Measurements from ENCODE around the gene OR51V1.

OR51V1 gene

DNA sequence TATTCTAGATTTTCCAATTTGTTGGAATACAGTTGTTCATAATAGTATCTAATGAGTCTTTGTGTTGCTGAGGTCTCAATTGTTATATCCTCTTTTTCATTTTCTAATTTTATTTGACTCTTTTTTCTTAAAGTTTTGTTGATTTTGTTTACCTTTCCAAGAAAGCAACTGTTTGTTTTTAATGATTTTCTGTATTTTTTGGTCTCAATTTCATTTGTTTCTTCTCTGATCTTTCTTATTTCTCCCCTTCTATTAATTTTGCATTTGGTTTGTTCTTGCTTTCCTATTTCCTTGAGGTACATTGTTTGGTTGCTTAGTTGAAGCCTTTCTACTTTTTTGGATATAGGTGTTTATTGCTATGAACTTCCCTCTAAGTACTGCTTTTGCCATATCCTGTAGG is 40.7 kb downstream of the OR51V1 start:
- Histone ChIP-seq H3K4me3 (ENCODE audit: low read depth, low read length, poor library complexity, severe bottlenecking) (no peak overlapping the region), H3K36me3 (ENCODE audit: insufficient read depth, low read length) (no peaks in the 10 kb centered on the region), H2AFZ (ENCODE audit: low read length) (no peak overlapping the region), H3K4me2 (ENCODE audit: low read length) (no peak overlapping the region), H3F3A (ENCODE audit: insufficient read depth, low read length) (no peaks in the 10 kb centered on the region), H3K9me2 (ENCODE audit: low read depth, low read length) (no peaks in the 10 kb centered on the region), H3K27me3 (ENCODE audit: insufficient read depth, low read length) (no peaks in the 10 kb centered on the region), H3K9me3 (ENCODE audit: low read length) (no peaks in the 10 kb centered on the region), H3K9ac (ENCODE audit: low read length) (no peak overlapping the region), H3K79me2 (ENCODE audit: insufficient read depth, low read length) (no peaks in the 10 kb centered on the region), H3K27ac (ENCODE audit: low read depth, low read length, poor library complexity, severe bottlenecking) (no peak overlapping the region), H4K20me1 (ENCODE audit: insufficient read depth, low read length) (no peaks in the 10 kb centered on the region), H3K4me1 (ENCODE audit: insufficient read depth, low read length, severe bottlenecking) (no peaks in the 10 kb centered on the region)
- TF ChIP-seq EZH2 (IDR thresholded peaks at IDR 0.05; ENCODE audit: borderline replicate concordance, low read length) = no peak
- TF ChIP-seq CTCF (IDR thresholded peaks at IDR 0.05; ENCODE audit: low read length) = no peak

DNA sequence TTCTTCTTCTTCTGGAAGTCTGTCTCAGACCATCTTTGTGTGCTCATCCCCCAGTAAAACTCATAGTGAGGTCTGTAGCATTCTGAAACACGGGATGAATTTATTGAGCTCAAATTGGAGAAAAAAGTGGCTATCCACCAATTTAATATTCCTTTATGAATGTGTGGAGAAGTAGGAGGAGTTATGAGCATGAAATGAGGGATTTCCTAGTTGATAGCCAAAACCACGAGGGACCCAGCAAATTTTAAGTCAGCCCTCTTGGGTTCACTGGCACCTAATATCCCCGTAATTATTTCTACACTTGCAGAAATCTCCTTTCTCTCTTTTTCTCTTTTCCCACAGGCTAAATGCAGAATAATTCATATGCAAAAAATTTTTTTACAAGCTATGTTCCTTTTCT is 45.8 kb downstream of the OR51V1 start, which contains the start of gene OR52A1:
TSS of gene OR52A1 (minus strand) at position 101 of the 400 bp plus-strand sequence. CDS start 2,388 bp downstream, outside the sequence.
- Histone ChIP-seq H3K79me2 (ENCODE audit: insufficient read depth, low read length) (no peaks in the 10 kb centered on the region), H3K9me2 (ENCODE audit: low read depth, low read length) (no peaks in the 10 kb centered on the region), H3F3A (ENCODE audit: insufficient read depth, low read length) (no peaks in the 10 kb centered on the region), H3K27me3 (ENCODE audit: insufficient read depth, low read length) (no peaks in the 10 kb centered on the region), H3K9me3 (ENCODE audit: low read length) (no peaks in the 10 kb centered on the region), H3K4me2 (ENCODE audit: low read length) (no peak within 1 kb of the TSS), H4K20me1 (ENCODE audit: insufficient read depth, low read length) (no peaks in the 10 kb centered on the region), H3K27ac (ENCODE audit: low read depth, low read length, poor library complexity, severe bottlenecking) (no peak within 1 kb of the TSS), H3K4me1 (ENCODE audit: insufficient read depth, low read length, severe bottlenecking) (no peaks in the 10 kb centered on the region), H3K4me3 (ENCODE audit: low read depth, low read length, poor library complexity, severe bottlenecking) (no peak within 1 kb of the TSS), H3K9ac (ENCODE audit: low read length) (no peak within 1 kb of the TSS), H3K36me3 (ENCODE audit: insufficient read depth, low read length) (no peaks in the 10 kb centered on the region), H2AFZ (ENCODE audit: low read length) (no peak within 1 kb of the TSS)
- TF ChIP-seq CTCF (IDR thresholded peaks at IDR 0.05; ENCODE audit: low read length) (no peak), EZH2 (IDR thresholded peaks at IDR 0.05; ENCODE audit: borderline replicate concordance, low read length) (no peak)

DNA sequence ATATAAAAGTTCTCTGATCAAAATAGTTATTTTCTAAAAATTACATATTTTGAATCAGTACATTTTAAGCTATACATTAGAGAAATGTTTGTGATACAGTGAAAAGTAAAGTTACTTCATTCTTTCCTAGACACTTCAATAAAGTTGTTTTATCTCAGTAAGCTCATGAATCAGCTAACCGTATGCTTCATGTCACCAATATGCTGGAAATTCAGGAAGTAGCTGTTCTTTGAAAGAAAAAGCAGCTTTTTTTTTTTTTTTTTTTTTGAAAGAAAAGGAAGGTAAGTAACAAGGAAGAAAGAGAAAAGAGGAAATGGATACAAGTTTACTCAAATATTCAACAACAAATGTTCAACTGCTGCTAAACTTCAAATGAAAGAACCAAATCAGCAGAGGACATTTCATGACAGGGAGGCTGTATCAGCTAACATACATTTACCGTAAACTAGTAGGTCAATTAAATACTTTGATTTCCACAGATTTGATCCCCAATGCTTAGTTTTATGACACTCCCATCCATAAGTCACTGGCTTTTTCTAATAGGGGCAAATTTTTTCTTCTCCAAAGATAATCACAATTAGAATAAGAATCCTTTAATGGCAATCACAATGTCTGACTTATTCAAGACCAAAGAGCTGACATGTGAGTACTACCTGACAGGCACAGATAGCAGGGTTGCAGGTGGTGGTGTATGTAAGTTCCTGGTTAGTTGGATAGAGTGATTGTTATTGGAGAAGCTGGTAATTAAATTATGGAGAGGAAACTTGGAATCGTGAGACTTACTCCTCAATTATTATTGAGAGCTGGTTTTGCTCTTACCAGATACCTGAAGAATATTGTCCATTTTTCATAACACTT is 46.7 kb downstream of the OR51V1 start:
- H3K9me3 ChIP-seq (ENCODE audit: low read length) = no peaks in the 10 kb centered on the region
- no peaks in the 10 kb centered on the region for H3F3A ChIP-seq (ENCODE audit: insufficient read depth, low read length)
- no peak overlapping the region for H3K4me3 ChIP-seq (ENCODE audit: low read depth, low read length, poor library complexity, severe bottlenecking)
- no peaks in the 10 kb centered on the region for H3K4me1 ChIP-seq (ENCODE audit: insufficient read depth, low read length, severe bottlenecking)
- H3K27me3 ChIP-seq (ENCODE audit: insufficient read depth, low read length) = no peaks in the 10 kb centered on the region
- H3K9ac ChIP-seq (ENCODE audit: low read length) = no peak overlapping the region
- no peaks in the 10 kb centered on the region for H3K9me2 ChIP-seq (ENCODE audit: low read depth, low read length)
- no peaks in the 10 kb centered on the region for H3K36me3 ChIP-seq (ENCODE audit: insufficient read depth, low read length)
- no peak overlapping the region for H3K4me2 ChIP-seq (ENCODE audit: low read length)
- H3K79me2 ChIP-seq (ENCODE audit: insufficient read depth, low read length) = no peaks in the 10 kb centered on the region
- no peak for TF ChIP-seq CTCF (IDR thresholded peaks at IDR 0.05; ENCODE audit: low read length)
- TF ChIP-seq EZH2 (IDR thresholded peaks at IDR 0.05; ENCODE audit: borderline replicate concordance, low read length) = no peak
- no peaks in the 10 kb centered on the region for H4K20me1 ChIP-seq (ENCODE audit: insufficient read depth, low read length)
- H3K27ac ChIP-seq (ENCODE audit: low read depth, low read length, poor library complexity, severe bottlenecking) = no peak overlapping the region
- no peak overlapping the region for H2AFZ ChIP-seq (ENCODE audit: low read length)
